ENCODE results near the gene CSF2. TPM values are rescaled to one million over a fixed set of nuclear protein-coding genes. Genes with fewer than 3 reads are reported as not detected.

CSF2 gene
- polyA plus RNA-seq, 1 donor (not counting 4 experiments of a cell fraction or from before 2014, with no cell fraction given), result 7.2 TPM

GRCh38 chr5:132101385-132101880 is 27.8 kb downstream of the CSF2 start:
- Histone ChIP-seq H3K79me2 (ENCODE audit: control insufficient read depth, insufficient read depth, low read length) (no peaks in the 10 kb centered on the region), H3K9me3 (ENCODE audit: control insufficient read depth, low read depth, low read length) (no peaks in the 10 kb centered on the region), H4K20me1 (ENCODE audit: control insufficient read depth, extremely low read depth, insufficient read depth, low read length) (no peaks in the 10 kb centered on the region), H3K36me3 (ENCODE audit: control insufficient read depth in 2 of 2, extremely low read depth in 1 of 2, insufficient read depth in 2 of 2, low read length in 2 of 2) (no peaks in the 10 kb centered on the region), H3K9me1 (ENCODE audit: control insufficient read depth, extremely low read depth, insufficient read depth, low read length) (peaks cover 5% of the 10 kb centered on the region), H3K27me3 (ENCODE audit: control insufficient read depth, extremely low read depth, insufficient read depth, low read length) (no peaks in the 10 kb centered on the region), H3K4me2 (ENCODE audit: control insufficient read depth, extremely low read depth, insufficient read depth, low read depth, low read length) (no peak overlapping the region), H2AFZ (ENCODE audit: control insufficient read depth, low read length) (no peak overlapping the region), H3K4me3 (ENCODE audit: control insufficient read depth in 2 of 3, extremely low read depth in 1 of 3, insufficient read depth in 2 of 3, low read depth in 1 of 3, low read length in 3 of 3) (no peak overlapping the region), H3K9ac (ENCODE audit: control insufficient read depth, extremely low read depth, insufficient read depth, low read length) (no peak overlapping the region), H3K27ac (ENCODE audit: control insufficient read depth, insufficient read depth, low read length) (no peak overlapping the region), H3K4me1 (ENCODE audit: control insufficient read depth, extremely low read depth, insufficient read depth, low read length) (peaks cover 34% of the 10 kb centered on the region)
- TF ChIP-seq EZH2 (IDR thresholded peaks at IDR 0.05; ENCODE audit: low read length) (no peak), CTCF (optimal IDR thresholded peaks at IDR 0.05 in 1 of 3, IDR thresholded peaks at IDR 0.05 in 1 of 3, conservative IDR thresholded peaks at IDR 0.05 in 1 of 3; ENCODE audit: extremely low read depth in 1 of 3, insufficient read depth in 2 of 3, low read length in 3 of 3) (no peak)
- FAIRE-seq, result no peak
- dilution Hi-C loops (cut with MboI; ENCODE audit: extremely low pct_ligation_motif_present, low sequenced_read_pairs), result no loop called here
- no peak for DNase-seq (ENCODE audit: low read depth, low spot score)

GRCh38 chr5:132102101-132102701 is 28.6 kb downstream of the CSF2 start:
- dilution Hi-C loops (cut with MboI; ENCODE audit: extremely low pct_ligation_motif_present, low sequenced_read_pairs), result no loop called here
- no peaks in the 10 kb centered on the region for H3K27me3 ChIP-seq (ENCODE audit: control insufficient read depth, extremely low read depth, insufficient read depth, low read length)
- no peak overlapping the region for H3K9ac ChIP-seq (ENCODE audit: control insufficient read depth, extremely low read depth, insufficient read depth, low read length)
- H2AFZ ChIP-seq (ENCODE audit: control insufficient read depth, low read length), result no peak overlapping the region
- H3K79me2 ChIP-seq (ENCODE audit: control insufficient read depth, insufficient read depth, low read length), result no peaks in the 10 kb centered on the region
- no peak for DNase-seq (ENCODE audit: low read depth, low spot score)
- no peak overlapping the region for H3K4me3 ChIP-seq (ENCODE audit: control insufficient read depth in 2 of 3, extremely low read depth in 1 of 3, insufficient read depth in 2 of 3, low read depth in 1 of 3, low read length in 3 of 3)
- H4K20me1 ChIP-seq (ENCODE audit: control insufficient read depth, extremely low read depth, insufficient read depth, low read length), result no peaks in the 10 kb centered on the region
- peaks cover 5% of the 10 kb centered on the region for H3K9me1 ChIP-seq (ENCODE audit: control insufficient read depth, extremely low read depth, insufficient read depth, low read length)
- no peak overlapping the region for H3K4me2 ChIP-seq (ENCODE audit: control insufficient read depth, extremely low read depth, insufficient read depth, low read depth, low read length)
- H3K27ac ChIP-seq (ENCODE audit: control insufficient read depth, insufficient read depth, low read length), result no peak overlapping the region
- H3K36me3 ChIP-seq (ENCODE audit: control insufficient read depth in 2 of 2, extremely low read depth in 1 of 2, insufficient read depth in 2 of 2, low read length in 2 of 2), result no peaks in the 10 kb centered on the region
- FAIRE-seq, result no peak
- TF ChIP-seq CTCF (optimal IDR thresholded peaks at IDR 0.05 in 1 of 3, IDR thresholded peaks at IDR 0.05 in 1 of 3, conservative IDR thresholded peaks at IDR 0.05 in 1 of 3; ENCODE audit: extremely low read depth in 1 of 3, insufficient read depth in 2 of 3, low read length in 3 of 3), result no peak
- no peak for TF ChIP-seq EZH2 (IDR thresholded peaks at IDR 0.05; ENCODE audit: low read length)
- peaks cover 30% of the 10 kb centered on the region for H3K4me1 ChIP-seq (ENCODE audit: control insufficient read depth, extremely low read depth, insufficient read depth, low read length)
- no peaks in the 10 kb centered on the region for H3K9me3 ChIP-seq (ENCODE audit: control insufficient read depth, low read depth, low read length)

Measured in keratinocyte (primary cell).